ENCODE results near the gene FGFR1OP2. TPM values are rescaled to one million over a fixed set of nuclear protein-coding genes. Genes with fewer than 3 reads are reported as not detected.

FGFR1OP2 gene
- total RNA-seq, 1 donor from 2014 or later, result 37.6 TPM

- Mint-ChIP-seq H3K27ac (ENCODE audit: unreplicated experiment) (peak overlapping the region; percentile 100), H3K36me3 (ENCODE audit: low read depth) (no peaks in the 10 kb centered on the region), H3K4me1 (ENCODE audit: low read depth) (peaks cover 72% of the 10 kb centered on the region), H3K9me3 (ENCODE audit: low read depth) (no peaks in the 10 kb centered on the region), H3K4me3 (ENCODE audit: unreplicated experiment) (peak overlapping the region; percentile 94), H3K27me3 (ENCODE audit: low read depth) (no peaks in the 10 kb centered on the region)
- peak; percentile 8 for TF ChIP-seq CTCF (IDR thresholded peaks at IDR 0.05)
- DNase-seq (ENCODE audit: low spot score), result no peak
Observed at GRCh38 chr12:26938701-26939062, 412 bp downstream of the FGFR1OP2 start.

- H3K36me3 Mint-ChIP-seq (ENCODE audit: low read depth), result no peaks in the 10 kb centered on the region
- TF ChIP-seq CTCF (IDR thresholded peaks at IDR 0.05), result no peak
- H3K27me3 Mint-ChIP-seq (ENCODE audit: low read depth), result no peaks in the 10 kb centered on the region
- peak overlapping the region; percentile 100 for H3K27ac Mint-ChIP-seq (ENCODE audit: unreplicated experiment)
- H3K4me1 Mint-ChIP-seq (ENCODE audit: low read depth), result peaks cover 78% of the 10 kb centered on the region
- peak overlapping the region; percentile 94 for H3K4me3 Mint-ChIP-seq (ENCODE audit: unreplicated experiment)
- DNase-seq (ENCODE audit: low spot score), result no peak
- no peaks in the 10 kb centered on the region for H3K9me3 Mint-ChIP-seq (ENCODE audit: low read depth)
Observed at GRCh38 chr12:26939192-26939832, 1.0 kb downstream of the FGFR1OP2 start.

DNA sequence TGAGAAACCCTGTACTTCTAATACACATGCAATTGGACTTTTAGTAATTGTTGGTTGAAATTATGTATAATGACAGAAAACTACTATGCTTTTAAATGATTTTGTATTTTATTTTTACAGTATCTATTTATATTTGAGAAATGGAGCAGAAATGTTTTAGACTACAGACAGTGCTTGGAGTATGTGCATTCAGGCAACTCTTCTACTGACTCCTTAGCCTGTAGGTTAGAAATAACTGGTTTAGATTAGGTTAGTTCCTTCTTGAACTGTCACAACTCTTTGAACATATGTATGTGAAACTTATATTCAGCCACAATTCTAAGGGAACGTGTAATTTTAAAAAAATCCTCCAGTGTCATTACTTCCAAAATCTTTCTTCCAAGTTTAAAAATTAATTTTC lies 1.7 kb downstream of the FGFR1OP2 start:
- Mint-ChIP-seq H3K9me3 (ENCODE audit: low read depth) (peaks cover 2% of the 10 kb centered on the region), H3K4me3 (ENCODE audit: unreplicated experiment) (peak overlapping the region; percentile 94), H3K27ac (ENCODE audit: unreplicated experiment) (peak overlapping the region; percentile 23), H3K27me3 (ENCODE audit: low read depth) (no peaks in the 10 kb centered on the region), H3K4me1 (ENCODE audit: low read depth) (peaks cover 73% of the 10 kb centered on the region), H3K36me3 (ENCODE audit: low read depth) (no peaks in the 10 kb centered on the region)
- no peak for TF ChIP-seq CTCF (IDR thresholded peaks at IDR 0.05)
- DNase-seq (ENCODE audit: low spot score), result no peak

DNA sequence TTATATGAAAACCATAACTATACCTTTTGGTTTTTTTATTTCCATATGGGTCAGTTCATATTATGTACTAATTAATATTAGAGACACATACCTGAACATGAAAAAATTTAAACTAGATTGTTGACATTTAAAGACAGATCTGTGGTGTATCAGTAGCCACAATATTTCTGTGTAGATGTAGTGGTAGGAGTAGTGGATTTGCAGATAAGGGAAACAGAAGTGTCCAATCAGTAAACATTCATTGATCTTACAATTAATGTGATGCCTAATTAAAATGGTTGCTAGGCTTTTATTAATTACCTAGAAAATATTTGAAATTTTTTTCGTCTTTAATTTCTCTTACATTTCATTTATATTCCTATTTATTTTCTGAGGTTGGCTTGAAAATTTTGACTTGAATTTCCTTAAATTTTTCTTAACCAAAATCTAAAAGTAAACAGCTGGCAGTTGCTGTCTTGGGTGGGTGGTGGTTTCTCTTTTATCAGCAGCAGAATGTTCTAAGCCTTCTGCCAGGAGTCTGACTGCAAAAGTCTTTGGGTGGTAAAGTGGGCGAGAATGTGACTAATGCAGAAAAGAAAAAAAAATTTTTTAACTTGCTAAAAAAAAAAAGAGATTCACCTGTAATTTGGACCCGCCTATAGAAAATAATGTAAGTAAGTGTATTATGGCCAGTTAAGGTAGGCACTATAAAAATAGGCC lies 2.4 kb downstream of the FGFR1OP2 start:
- Mint-ChIP-seq H3K9me3 (ENCODE audit: low read depth) (peaks cover 7% of the 10 kb centered on the region), H3K4me1 (ENCODE audit: low read depth) (peaks cover 65% of the 10 kb centered on the region), H3K36me3 (ENCODE audit: low read depth) (no peaks in the 10 kb centered on the region), H3K27me3 (ENCODE audit: low read depth) (no peaks in the 10 kb centered on the region), H3K4me3 (ENCODE audit: unreplicated experiment) (peak overlapping the region; percentile 16), H3K27ac (ENCODE audit: unreplicated experiment) (peak overlapping the region; percentile 83)
- DNase-seq (ENCODE audit: low spot score), result no peak
- no peak for TF ChIP-seq CTCF (IDR thresholded peaks at IDR 0.05)

DNA sequence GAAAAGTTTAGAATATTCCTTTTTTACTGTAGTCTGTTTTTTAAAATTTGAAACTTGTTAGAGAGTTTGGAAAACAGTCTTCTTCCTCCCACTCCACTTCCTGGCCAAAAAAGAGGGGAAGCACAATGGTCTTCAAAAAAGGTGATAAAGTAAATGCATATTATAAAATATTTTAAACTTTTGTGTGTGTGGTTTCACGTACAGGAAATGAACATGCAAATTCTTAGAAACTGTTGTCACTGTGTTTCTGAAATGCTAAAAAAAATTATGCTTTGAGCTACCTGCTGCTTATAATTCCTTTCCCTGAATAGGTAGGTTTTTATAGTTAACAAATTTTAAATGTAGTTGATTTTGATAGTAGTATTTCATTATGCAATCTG lies 2.9 kb downstream of the FGFR1OP2 start:
- H3K27me3 Mint-ChIP-seq (ENCODE audit: low read depth), result no peaks in the 10 kb centered on the region
- peaks cover 9% of the 10 kb centered on the region for H3K9me3 Mint-ChIP-seq (ENCODE audit: low read depth)
- TF ChIP-seq CTCF (IDR thresholded peaks at IDR 0.05), result no peak
- DNase-seq (ENCODE audit: low spot score), result no peak
- H3K4me3 Mint-ChIP-seq (ENCODE audit: unreplicated experiment), result peak overlapping the region; percentile 16
- H3K27ac Mint-ChIP-seq (ENCODE audit: unreplicated experiment), result peak overlapping the region; percentile 83
- no peaks in the 10 kb centered on the region for H3K36me3 Mint-ChIP-seq (ENCODE audit: low read depth)
- peaks cover 63% of the 10 kb centered on the region for H3K4me1 Mint-ChIP-seq (ENCODE audit: low read depth)

All from chondrocyte (in vitro differentiated cells).